Vagina (tissue), 2 donors: Measurements from ENCODE around the gene AOX1.

Experiments
- POLR2AphosphoS5 ChIP-seq, 2 donors: sonication (generic); formaldehyde crosslinking; IDR thresholded peaks; one replicate each; pipeline ENCODE4 v1.9.0; 2017; ENCODE audit warnings: antibody characterized with exemption in 2 of 2, mild to moderate bottlenecking in 2 of 2, low read depth in 1 of 2; ENCODE audit not compliant: insufficient read depth in 1 of 2
- TF ChIP-seq, protein P1 (sequence below), 3 experiments: fragments of 450-650 bp in 2 of 3; fragments of 200-600 bp in 1 of 3; sonication (generic) in 1 of 3; IDR thresholded peaks; one replicate each; pipeline ENCODE4 v1.5.1; 2017 to 2019; ENCODE audit warnings: antibody characterized with exemption in 3 of 3, mild to moderate bottlenecking in 2 of 3, moderate library complexity in 2 of 3

DNA sequence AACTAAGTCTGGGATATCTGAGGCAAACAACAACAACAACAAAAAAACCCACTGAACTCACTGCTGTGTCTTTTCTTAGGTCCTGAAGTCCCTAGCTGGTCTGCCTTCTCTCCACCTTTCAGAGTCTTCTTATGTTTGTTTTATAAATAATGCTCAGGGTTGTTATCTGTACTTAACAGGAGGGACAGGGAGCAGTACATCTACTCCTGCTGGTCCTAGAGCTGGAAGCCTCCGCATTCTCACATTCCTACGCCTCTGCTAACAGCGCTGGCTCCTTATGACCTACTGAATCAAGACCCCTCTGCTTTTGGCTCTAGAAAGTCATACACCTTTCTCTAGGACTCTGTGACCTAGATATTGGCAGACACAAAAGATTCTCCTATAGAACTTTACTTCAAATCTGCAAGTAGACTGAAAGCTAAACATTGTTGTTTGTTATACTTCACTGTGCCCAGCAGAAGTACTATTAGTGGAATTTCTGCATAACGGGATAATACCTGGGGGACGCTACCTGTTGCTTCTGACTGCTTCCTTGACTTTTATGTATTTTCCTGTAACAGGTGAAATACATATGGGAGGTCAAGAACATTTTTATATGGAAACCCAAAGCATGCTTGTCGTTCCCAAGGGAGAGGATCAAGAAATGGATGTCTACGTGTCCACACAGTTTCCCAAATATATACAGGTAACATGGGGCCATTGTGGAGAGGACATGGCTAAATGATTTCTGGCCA, 48.6 kb downstream of the AOX1 start:
- TF ChIP-seq, protein P1, sequence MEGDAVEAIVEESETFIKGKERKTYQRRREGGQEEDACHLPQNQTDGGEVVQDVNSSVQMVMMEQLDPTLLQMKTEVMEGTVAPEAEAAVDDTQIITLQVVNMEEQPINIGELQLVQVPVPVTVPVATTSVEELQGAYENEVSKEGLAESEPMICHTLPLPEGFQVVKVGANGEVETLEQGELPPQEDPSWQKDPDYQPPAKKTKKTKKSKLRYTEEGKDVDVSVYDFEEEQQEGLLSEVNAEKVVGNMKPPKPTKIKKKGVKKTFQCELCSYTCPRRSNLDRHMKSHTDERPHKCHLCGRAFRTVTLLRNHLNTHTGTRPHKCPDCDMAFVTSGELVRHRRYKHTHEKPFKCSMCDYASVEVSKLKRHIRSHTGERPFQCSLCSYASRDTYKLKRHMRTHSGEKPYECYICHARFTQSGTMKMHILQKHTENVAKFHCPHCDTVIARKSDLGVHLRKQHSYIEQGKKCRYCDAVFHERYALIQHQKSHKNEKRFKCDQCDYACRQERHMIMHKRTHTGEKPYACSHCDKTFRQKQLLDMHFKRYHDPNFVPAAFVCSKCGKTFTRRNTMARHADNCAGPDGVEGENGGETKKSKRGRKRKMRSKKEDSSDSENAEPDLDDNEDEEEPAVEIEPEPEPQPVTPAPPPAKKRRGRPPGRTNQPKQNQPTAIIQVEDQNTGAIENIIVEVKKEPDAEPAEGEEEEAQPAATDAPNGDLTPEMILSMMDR (IDR thresholded peaks at IDR 0.05) = no peak
- no peak for TF ChIP-seq POLR2AphosphoS5 (IDR thresholded peaks at IDR 0.05; ENCODE audit: insufficient read depth in 1 of 2, low read depth in 1 of 2)
